ENCODE measurements around the gene RAB34. TPM values are rescaled to one million over a fixed set of nuclear protein-coding genes. Genes with fewer than 3 reads are reported as not detected.
A peak's percentile ranks its signal among the peaks of the same experiment; 100 is the strongest.
"Not testable (repeated sequence)": the region's sequence is repeated elsewhere in the genome, so short reads cannot be mapped to it uniquely, and the experiment has no call there.

The RAB34 gene
- total RNA-seq, 1 experiment from 2014 or later, result not detected

DNA sequence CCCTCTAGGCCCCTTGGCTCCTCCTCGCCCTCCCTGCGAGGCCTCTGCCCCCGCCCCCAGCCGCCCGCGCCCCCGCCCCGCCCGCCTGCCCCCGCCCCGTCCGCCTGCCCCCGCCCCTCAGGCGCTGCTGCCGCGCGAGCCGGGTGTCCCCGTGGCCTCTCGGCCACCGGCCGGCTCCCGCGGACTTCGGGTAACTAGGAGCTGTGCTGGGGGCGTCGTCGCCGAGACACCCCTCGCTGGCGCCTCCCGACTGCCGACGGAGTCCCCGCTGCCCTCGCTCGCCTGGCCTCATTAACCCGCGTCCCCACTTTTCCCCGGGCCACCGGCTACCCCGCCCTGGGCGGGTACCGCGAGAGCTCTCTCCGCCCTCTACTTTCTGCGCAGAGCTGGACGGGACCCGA lies 8.6 kb upstream of the RAB34 start, which contains the start of gene TLCD1:
Gene TLCD1, minus strand, starts transcription at position 8 of the 401 bp plus-strand sequence. CDS start 136 bp downstream, outside the sequence.
- Histone ChIP-seq H3K4me3 (ENCODE audit: low read length) (peak within 1 kb of the TSS; percentile 81), H3K4me1 (ENCODE audit: low read length) (peaks cover 65% of the 10 kb centered on the region), H2AFZ (ENCODE audit: low read length) (peak within 1 kb of the TSS; percentile 95; the same call in 1 of the 2 replicates), H3K79me2 (ENCODE audit: low read length) (peaks cover 14% of the 10 kb centered on the region), H4K20me1 (ENCODE audit: insufficient read depth, low read depth, low read length) (peaks cover 21% of the 10 kb centered on the region; the same call in 1 of the 2 replicates), H3K4me2 (ENCODE audit: low read depth, low read length, poor library complexity, severe bottlenecking) (peak within 1 kb of the TSS; percentile 94), H3K9ac (ENCODE audit: low read length) (peak within 1 kb of the TSS; percentile 77), H3K9me3 (ENCODE audit: low read length) (no peaks in the 10 kb centered on the region), H3K36me3 (ENCODE audit: insufficient read depth, low read length) (peaks cover 26% of the 10 kb centered on the region), H3K27me3 (ENCODE audit: low read length) (no peaks in the 10 kb centered on the region), H3K9me2 (replicated peaks; ENCODE audit: insufficient read depth, low read length) (no peaks in the 10 kb centered on the region), H3K27ac (ENCODE audit: low read length) (peak within 1 kb of the TSS; percentile 85)
- peak; percentile 94 for DNase-seq

- Histone ChIP-seq H3K27ac (ENCODE audit: low read length) (peak overlapping the region; percentile 73), H3K9me3 (ENCODE audit: low read length) (no peaks in the 10 kb centered on the region), H3K4me1 (ENCODE audit: low read length) (peaks cover 66% of the 10 kb centered on the region), H3K4me2 (ENCODE audit: low read depth, low read length, poor library complexity, severe bottlenecking) (peak overlapping the region; percentile 70), H3K9me2 (replicated peaks; ENCODE audit: insufficient read depth, low read length) (no peaks in the 10 kb centered on the region), H3K9ac (ENCODE audit: low read length) (peak overlapping the region; percentile 77), H4K20me1 (ENCODE audit: insufficient read depth, low read depth, low read length) (peaks cover 26% of the 10 kb centered on the region; the same call in 1 of the 2 replicates), H2AFZ (ENCODE audit: low read length) (no peak overlapping the region), H3K79me2 (ENCODE audit: low read length) (peaks cover 19% of the 10 kb centered on the region), H3K36me3 (ENCODE audit: insufficient read depth, low read length) (peaks cover 31% of the 10 kb centered on the region), H3K4me3 (ENCODE audit: low read length) (peak overlapping the region; percentile 65), H3K27me3 (ENCODE audit: low read length) (no peaks in the 10 kb centered on the region)
- DNase-seq, result peak; percentile 92
Observed at GRCh38 chr17:28725660-28726225, 8.1 kb upstream of the RAB34 start.

DNA sequence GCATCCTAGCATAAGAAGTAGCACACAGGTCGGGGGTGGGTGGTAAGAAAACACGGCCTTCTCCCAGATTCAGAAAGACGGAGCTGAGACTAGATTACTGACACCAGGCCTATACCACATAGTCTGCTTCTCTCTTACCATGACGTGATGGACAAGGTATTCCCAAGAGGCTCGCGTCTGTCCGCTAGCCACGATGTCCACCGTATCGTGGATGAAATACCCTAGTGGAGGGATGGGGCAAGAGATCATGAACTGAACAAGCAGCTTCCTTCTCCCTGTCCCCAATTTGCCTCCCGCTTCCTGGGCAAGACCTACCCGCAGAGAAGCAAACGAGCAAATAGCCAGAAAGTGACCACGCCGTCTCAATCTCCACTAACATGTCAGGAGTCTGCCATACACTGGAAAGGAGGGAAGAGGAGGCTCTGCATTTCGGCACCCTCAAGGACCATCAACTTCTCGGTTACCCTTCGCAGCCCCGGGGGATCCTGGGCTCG lies 7.5 kb upstream of the RAB34 start:
- Histone ChIP-seq H3K27ac (ENCODE audit: low read length) (peak overlapping the region; percentile 73), H3K4me1 (ENCODE audit: low read length) (peaks cover 66% of the 10 kb centered on the region), H3K36me3 (ENCODE audit: insufficient read depth, low read length) (peaks cover 35% of the 10 kb centered on the region), H3K9ac (ENCODE audit: low read length) (peak overlapping the region; percentile 77), H2AFZ (ENCODE audit: low read length) (no peak overlapping the region), H3K4me3 (ENCODE audit: low read length) (peak overlapping the region; percentile 65), H3K9me3 (ENCODE audit: low read length) (no peaks in the 10 kb centered on the region), H3K79me2 (ENCODE audit: low read length) (peaks cover 24% of the 10 kb centered on the region), H3K27me3 (ENCODE audit: low read length) (no peaks in the 10 kb centered on the region), H3K4me2 (ENCODE audit: low read depth, low read length, poor library complexity, severe bottlenecking) (peak overlapping the region; percentile 70), H4K20me1 (ENCODE audit: insufficient read depth, low read depth, low read length) (peaks cover 28% of the 10 kb centered on the region; the same call in 1 of the 2 replicates), H3K9me2 (replicated peaks; ENCODE audit: insufficient read depth, low read length) (no peaks in the 10 kb centered on the region)
- peak; percentile 88 for DNase-seq

GRCh38 chr17:28724500-28725165 lies 7.0 kb upstream of the RAB34 start:
- Histone ChIP-seq H3K27me3 (ENCODE audit: low read length) (no peaks in the 10 kb centered on the region), H3K4me2 (ENCODE audit: low read depth, low read length, poor library complexity, severe bottlenecking) (peak overlapping the region; percentile 70), H3K4me1 (ENCODE audit: low read length) (peaks cover 66% of the 10 kb centered on the region), H3K27ac (ENCODE audit: low read length) (peak overlapping the region; percentile 73), H3K9ac (ENCODE audit: low read length) (peak overlapping the region; percentile 77), H3K9me3 (ENCODE audit: low read length) (no peaks in the 10 kb centered on the region), H3K79me2 (ENCODE audit: low read length) (peaks cover 28% of the 10 kb centered on the region), H2AFZ (ENCODE audit: low read length) (no peak overlapping the region), H3K4me3 (ENCODE audit: low read length) (peak overlapping the region; percentile 65), H4K20me1 (ENCODE audit: insufficient read depth, low read depth, low read length) (peaks cover 28% of the 10 kb centered on the region; the same call in 1 of the 2 replicates), H3K36me3 (ENCODE audit: insufficient read depth, low read length) (peaks cover 36% of the 10 kb centered on the region), H3K9me2 (replicated peaks; ENCODE audit: insufficient read depth, low read length) (no peaks in the 10 kb centered on the region)
- peak; percentile 72 for DNase-seq

- Histone ChIP-seq H3K27ac (ENCODE audit: low read length) (peak overlapping the region; percentile 92), H3K4me3 (ENCODE audit: low read length) (peak overlapping the region; percentile 95; the same call in 1 of the 2 replicates), H4K20me1 (ENCODE audit: insufficient read depth, low read depth, low read length) (peaks cover 28% of the 10 kb centered on the region; the same call in 1 of the 2 replicates), H3K4me1 (ENCODE audit: low read length) (peaks cover 67% of the 10 kb centered on the region), H3K36me3 (ENCODE audit: insufficient read depth, low read length) (peaks cover 36% of the 10 kb centered on the region), H3K79me2 (ENCODE audit: low read length) (peaks cover 28% of the 10 kb centered on the region), H3K4me2 (ENCODE audit: low read depth, low read length, poor library complexity, severe bottlenecking) (peak overlapping the region; percentile 98), H3K9ac (ENCODE audit: low read length) (peak overlapping the region; percentile 77; the same call in 1 of the 2 replicates)
- H3K9me2 ChIP-seq (replicated peaks; ENCODE audit: insufficient read depth, low read length); H3K27me3 ChIP-seq (ENCODE audit: low read length); H2AFZ ChIP-seq (ENCODE audit: low read length); H3K9me3 ChIP-seq (ENCODE audit: low read length); DNase-seq: not testable (repeated sequence)
Observed at GRCh38 chr17:28723836-28724499, 6.3 kb upstream of the RAB34 start.

DNA sequence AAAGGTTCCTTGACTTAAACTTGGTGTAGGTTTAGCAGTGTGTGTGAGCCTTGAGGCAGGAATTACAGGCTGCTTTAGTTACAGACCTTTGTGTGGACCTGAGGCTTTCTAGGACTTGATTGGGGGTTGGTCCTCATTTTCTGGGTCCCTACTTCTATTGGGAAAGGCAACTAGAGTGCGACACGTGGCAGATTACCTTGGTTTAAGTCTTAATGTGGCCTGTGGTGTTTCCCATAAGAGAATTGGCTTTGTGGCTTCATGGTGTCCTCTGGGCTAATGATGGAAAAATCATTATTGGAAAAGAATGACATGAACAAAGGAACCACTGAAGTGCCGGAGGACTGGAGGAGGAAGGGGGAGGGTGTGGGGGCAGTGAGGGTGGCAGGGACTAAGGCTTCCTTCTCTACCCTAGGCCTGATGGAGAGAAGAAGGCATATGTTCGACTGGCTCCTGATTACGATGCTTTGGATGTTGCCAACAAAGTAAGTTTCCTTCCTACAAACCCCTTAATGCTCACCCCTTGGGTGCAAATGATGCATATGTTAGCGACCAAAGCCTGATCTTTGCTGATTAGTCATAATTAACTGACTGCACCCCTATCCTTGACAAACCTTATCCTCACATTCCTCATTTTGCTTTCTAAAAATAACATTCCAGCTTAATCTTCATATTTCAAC lies 5.6 kb upstream of the RAB34 start:
- H4K20me1 ChIP-seq (ENCODE audit: insufficient read depth, low read depth, low read length), result peaks cover 28% of the 10 kb centered on the region; the same call in 1 of the 2 replicates
- H3K79me2 ChIP-seq (ENCODE audit: low read length), result peaks cover 28% of the 10 kb centered on the region
- peak overlapping the region; percentile 96 for H3K9ac ChIP-seq (ENCODE audit: low read length)
- peaks cover 65% of the 10 kb centered on the region for H3K4me1 ChIP-seq (ENCODE audit: low read length)
- H3K36me3 ChIP-seq (ENCODE audit: insufficient read depth, low read length), result peaks cover 36% of the 10 kb centered on the region
- H3K27ac ChIP-seq (ENCODE audit: low read length), result peak overlapping the region; percentile 92
- H2AFZ ChIP-seq (ENCODE audit: low read length), result no peak overlapping the region
- no peaks in the 10 kb centered on the region for H3K27me3 ChIP-seq (ENCODE audit: low read length)
- H3K4me3 ChIP-seq (ENCODE audit: low read length), result peak overlapping the region; percentile 95
- no peaks in the 10 kb centered on the region for H3K9me2 ChIP-seq (replicated peaks; ENCODE audit: insufficient read depth, low read length)
- DNase-seq, result peak; percentile 51
- H3K4me2 ChIP-seq (ENCODE audit: low read depth, low read length, poor library complexity, severe bottlenecking), result peak overlapping the region; percentile 98
- no peaks in the 10 kb centered on the region for H3K9me3 ChIP-seq (ENCODE audit: low read length)

- Histone ChIP-seq H3K79me2 (ENCODE audit: low read length) (peaks cover 28% of the 10 kb centered on the region), H3K27me3 (ENCODE audit: low read length) (no peaks in the 10 kb centered on the region), H3K9me2 (replicated peaks; ENCODE audit: insufficient read depth, low read length) (no peaks in the 10 kb centered on the region), H3K4me1 (ENCODE audit: low read length) (peaks cover 58% of the 10 kb centered on the region), H3K4me2 (ENCODE audit: low read depth, low read length, poor library complexity, severe bottlenecking) (peak overlapping the region; percentile 98), H3K4me3 (ENCODE audit: low read length) (peak overlapping the region; percentile 95), H3K9ac (ENCODE audit: low read length) (peak overlapping the region; percentile 96), H3K9me3 (ENCODE audit: low read length) (no peaks in the 10 kb centered on the region), H4K20me1 (ENCODE audit: insufficient read depth, low read depth, low read length) (peaks cover 28% of the 10 kb centered on the region; the same call in 1 of the 2 replicates), H3K36me3 (ENCODE audit: insufficient read depth, low read length) (peaks cover 36% of the 10 kb centered on the region), H3K27ac (ENCODE audit: low read length) (peak overlapping the region; percentile 92), H2AFZ (ENCODE audit: low read length) (no peak overlapping the region)
- DNase-seq, result no peak
Observed at GRCh38 chr17:28722417-28723158, 4.9 kb upstream of the RAB34 start.

Measured in Karpas-422 (cell line).